Naive thymus-derived CD4-positive, alpha-beta T cell (primary cell): ENCODE results near the gene MED10. TPM values are rescaled to one million over a fixed set of nuclear protein-coding genes. Genes with fewer than 3 reads are reported as not detected.

Experiments used
- ATAC-seq: fragments of 150-1000 bp; cut with Tn5 transposase; 2 replicates; pipeline ENCODE4 v1.10.0; 2021; ENCODE audit warnings: mild to moderate bottlenecking, moderate library complexity
- CTCF ChIA-PET: fragments of 350-600 bp; sonication (Branson Sonifier 250); formaldehyde crosslinking; loops from one replicate; lab custom pipeline; 2021; ENCODE audit warnings: antibody characterized with exemption; lab: Charles Lee
- POLR2A ChIA-PET: fragments of 350-600 bp; sonication (Branson Sonifier 250); formaldehyde crosslinking; loops from one replicate; lab custom pipeline; 2021; ENCODE audit warnings: antibody characterized with exemption, inconsistent platforms; lab: Charles Lee
- DNase-seq, 9 donors: peaks; one replicate each; pipeline versions ENCODE4 v3.0.0 to v3.0.0-alpha.2; 2020 to 2022; ENCODE audit warnings: mixed read lengths in 1 of 9
- H3K27ac ChIP-seq: one replicate; pipeline ENCODE4 v1.7.0; 2013; ENCODE audit warnings: mild to moderate bottlenecking, low read depth, low read length, moderate library complexity
- H3K27me3 ChIP-seq, 2 donors: one replicate each; pipeline ENCODE4 v1.7.0; 2013; ENCODE audit warnings: low read length in 2 of 2, mild to moderate bottlenecking in 2 of 2, moderate library complexity in 2 of 2; ENCODE audit not compliant: control insufficient read depth in 2 of 2, insufficient read depth in 2 of 2
- H3K36me3 ChIP-seq, 3 experiments: 1 replicate in 2 of 3; 2 replicates in 1 of 3; pipeline ENCODE4 v1.7.0; 2013; ENCODE audit warnings: low read length in 3 of 3, mild to moderate bottlenecking in 3 of 3, moderate library complexity in 1 of 3; ENCODE audit not compliant: insufficient read depth in 3 of 3, control insufficient read depth in 2 of 3
- H3K4me1 ChIP-seq, 2 donors: one replicate each; pipeline ENCODE4 v1.7.0; 2013; ENCODE audit warnings: low read length in 2 of 2, mild to moderate bottlenecking in 2 of 2, moderate library complexity in 1 of 2; ENCODE audit not compliant: control insufficient read depth in 2 of 2, insufficient read depth in 2 of 2
- H3K4me3 ChIP-seq: 2 replicates; pipeline ENCODE4 v1.7.0; 2013; ENCODE audit warnings: mild to moderate bottlenecking, low read length
- H3K9me3 ChIP-seq, 3 experiments: 1 replicate in 2 of 3; 2 replicates in 1 of 3; pipeline ENCODE4 v1.7.0; 2013; ENCODE audit warnings: low read length in 3 of 3; ENCODE audit not compliant: control insufficient read depth in 2 of 3
- H3K27ac Mint-ChIP-seq, 9 donors: one replicate each; pipeline ENCODE4 v1.8.0; 2020 to 2022; ENCODE audit warnings: mixed read lengths in 9 of 9, mild to moderate bottlenecking in 8 of 9, moderate library complexity in 5 of 9, inconsistent platforms in 2 of 9
- H3K27me3 Mint-ChIP-seq, 5 donors: one replicate each; pipeline ENCODE4 v1.8.0; 2021 to 2022; ENCODE audit warnings: mixed read lengths in 5 of 5, mild to moderate bottlenecking in 1 of 5
- H3K36me3 Mint-ChIP-seq, 5 donors: one replicate each; pipeline ENCODE4 v1.8.0; 2020 to 2022; ENCODE audit warnings: mixed read lengths in 5 of 5, mild to moderate bottlenecking in 3 of 5, inconsistent platforms in 1 of 5
- H3K4me1 Mint-ChIP-seq, 7 donors: one replicate each; pipeline ENCODE4 v1.8.0; 2020 to 2022; ENCODE audit warnings: mixed read lengths in 7 of 7, mild to moderate bottlenecking in 3 of 7, inconsistent platforms in 1 of 7
- H3K4me3 Mint-ChIP-seq, 10 donors: one replicate each; pipeline ENCODE4 v1.8.0; 2020 to 2022; ENCODE audit warnings: mild to moderate bottlenecking in 10 of 10, mixed read lengths in 10 of 10, moderate library complexity in 6 of 10, inconsistent platforms in 2 of 10
- H3K9me3 Mint-ChIP-seq, 11 donors: one replicate each; pipeline ENCODE4 v1.8.0; 2020 to 2022; ENCODE audit warnings: mixed read lengths in 11 of 11, mild to moderate bottlenecking in 4 of 11, inconsistent platforms in 1 of 11, moderate library complexity in 1 of 11
- intact Hi-C, 2 donors: fragments of 100-400 bp; cut with micrococcal nuclease; formaldehyde crosslinking; loops; one replicate each; pipeline ENCODE4 v1.15.1; 2023
- polyA plus RNA-seq, 2 donors: library from polyadenylated mRNA; unstranded; fragments of 300-500 nt; fragmentation: Illumina TruSeq; gene quantifications; one replicate each; pipeline ENCODE4 v1.2.3, GENCODE V29; 2021
- total RNA-seq, 6 experiments: library from RNA in 5 of 6; stranded (reverse) in 5 of 6; gene quantifications; 1 replicate in 5 of 6; 2 replicates in 1 of 6; pipeline ENCODE4 v1.2.3 and lab custom pipeline; 2021 to 2026

The MED10 gene
- total and polyA plus RNA-seq, 7 experiments from 2014 or later, result 46.0 to 121 (median 62.2) TPM

- no peak for DNase-seq
- no peaks in the 10 kb centered on the region for H3K4me1 ChIP-seq
- H3K36me3 Mint-ChIP-seq, result peaks cover 0 to 30% (median 12%) of the 10 kb centered on the region in 5 donors
- no peak overlapping the region for H3K27ac Mint-ChIP-seq
- H3K36me3 ChIP-seq, result no peaks in the 10 kb centered on the region
- no peaks in the 10 kb centered on the region for H3K4me1 Mint-ChIP-seq
- no peak overlapping the region for H3K4me3 ChIP-seq
- no peaks in the 10 kb centered on the region for H3K27me3 ChIP-seq
- ATAC-seq, result no peak
- CTCF ChIA-PET, result no interaction called here
- no peaks in the 10 kb centered on the region for H3K27me3 Mint-ChIP-seq
- intact Hi-C loops, result no loop called here
- peaks cover 0 to 19% (median 0%) of the 10 kb centered on the region in 3 experiments for H3K9me3 ChIP-seq
- POLR2A ChIA-PET, result no interaction called here
- peaks cover 3 to 37% (median 17%) of the 10 kb centered on the region in 11 donors for H3K9me3 Mint-ChIP-seq
- no peak overlapping the region for H3K4me3 Mint-ChIP-seq
- no peak overlapping the region for H3K27ac ChIP-seq
Measured at GRCh38 chr5:6326776-6327175, 51.6 kb downstream of the MED10 start.

GRCh38 chr5:6322163-6322713 lies 56.1 kb downstream of the MED10 start:
- intact Hi-C loops, result no loop called here
- ATAC-seq, result no peak
- Histone ChIP-seq H3K4me3 (no peak overlapping the region), H3K9me3 (no peaks in the 10 kb centered on the region), H3K4me1 (no peaks in the 10 kb centered on the region), H3K27ac (no peak overlapping the region), H3K36me3 (no peaks in the 10 kb centered on the region), H3K27me3 (no peaks in the 10 kb centered on the region)
- H3K36me3 Mint-ChIP-seq, result peaks cover 0 to 15% (median 6%) of the 10 kb centered on the region in 5 donors
- DNase-seq, result no peak
- H3K27me3 Mint-ChIP-seq, result no peaks in the 10 kb centered on the region
- POLR2A ChIA-PET, result no interaction called here
- no peak overlapping the region for H3K27ac Mint-ChIP-seq
- H3K4me3 Mint-ChIP-seq, result no peak overlapping the region
- peaks cover 0 to 7% (median 2%) of the 10 kb centered on the region in 11 donors for H3K9me3 Mint-ChIP-seq
- CTCF ChIA-PET, result no interaction called here
- no peaks in the 10 kb centered on the region for H3K4me1 Mint-ChIP-seq

Other genes starting within 250 kb of the MED10 start
- under 1 TPM in 2 of 5 experiments, not detected in 3; 0.21 to 0.44 TPM for gene UBE2QL1, start 70.3 kb upstream of the MED10 start, total RNA-seq
- gene UBE2QL1, start 70.3 kb upstream of the MED10 start, polyA plus RNA-seq, result not detected